Effector CD4-positive, alpha-beta T cell (primary cell): ENCODE data around the gene MSI2.
"Not testable (repeated sequence)": the region's sequence is repeated elsewhere in the genome, so short reads cannot be mapped to it uniquely, and the experiment has no call there.

Experiments
- DNase-seq: peaks from one replicate; pipeline ENCODE4 v3.0.0-alpha.2; 2020

Gene MSI2

DNA sequence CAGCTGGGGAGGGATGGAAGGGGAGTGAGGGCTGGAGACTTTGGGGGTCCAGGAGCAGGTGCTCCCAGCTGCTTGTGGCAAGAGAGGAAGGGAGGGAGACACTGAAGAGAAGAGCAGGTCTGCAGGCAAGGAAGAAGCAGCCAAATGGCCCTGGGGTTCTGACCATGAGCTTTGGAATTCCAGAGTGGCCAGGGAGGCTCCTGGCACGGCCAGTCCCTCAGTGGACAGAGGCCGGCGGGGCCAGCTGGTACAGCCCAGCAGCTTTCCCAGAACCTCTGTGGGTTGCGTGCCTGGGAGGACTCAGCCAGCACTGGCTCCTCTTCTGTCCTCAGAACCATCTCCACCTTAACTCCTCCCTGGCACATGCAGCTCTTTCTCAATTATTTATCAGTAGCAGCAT lies 233.0 kb downstream of the MSI2 start:
- DNase-seq, result no peak

DNA sequence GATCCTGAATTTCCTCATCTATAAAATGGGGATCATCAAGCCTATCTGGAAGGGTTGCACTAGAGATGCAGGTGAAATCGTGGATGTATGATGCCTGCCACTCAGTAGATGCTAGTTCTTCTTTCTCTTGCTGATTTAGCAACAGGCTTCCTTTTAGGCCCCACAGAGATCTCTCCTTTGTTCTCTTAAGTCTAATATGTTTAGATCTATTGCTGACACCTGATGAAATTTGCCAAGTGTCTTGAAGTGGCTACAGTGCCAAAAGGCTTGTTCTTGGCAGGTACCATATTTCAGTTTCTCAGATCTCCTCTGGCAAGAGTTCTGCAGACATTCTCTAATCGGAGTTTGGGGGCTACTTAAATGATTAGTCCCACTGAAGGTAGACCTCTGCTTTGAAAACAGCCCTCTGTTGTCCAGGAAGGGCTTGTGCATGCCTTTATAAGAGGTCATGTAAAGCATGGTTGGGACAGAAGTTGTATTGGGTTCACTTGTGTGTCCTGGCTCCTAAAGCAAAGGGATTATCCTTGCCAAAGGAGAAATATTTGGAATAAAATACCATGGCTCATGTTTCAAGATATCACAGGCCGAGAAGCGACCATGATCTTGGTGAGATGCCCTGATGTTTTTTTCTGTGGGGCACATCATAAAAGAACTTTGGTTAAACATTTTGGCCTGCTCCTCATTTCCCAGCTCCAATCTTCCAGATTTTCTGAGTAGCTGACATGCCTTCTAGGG lies 234.0 kb downstream of the MSI2 start:
- no peak for DNase-seq

DNA sequence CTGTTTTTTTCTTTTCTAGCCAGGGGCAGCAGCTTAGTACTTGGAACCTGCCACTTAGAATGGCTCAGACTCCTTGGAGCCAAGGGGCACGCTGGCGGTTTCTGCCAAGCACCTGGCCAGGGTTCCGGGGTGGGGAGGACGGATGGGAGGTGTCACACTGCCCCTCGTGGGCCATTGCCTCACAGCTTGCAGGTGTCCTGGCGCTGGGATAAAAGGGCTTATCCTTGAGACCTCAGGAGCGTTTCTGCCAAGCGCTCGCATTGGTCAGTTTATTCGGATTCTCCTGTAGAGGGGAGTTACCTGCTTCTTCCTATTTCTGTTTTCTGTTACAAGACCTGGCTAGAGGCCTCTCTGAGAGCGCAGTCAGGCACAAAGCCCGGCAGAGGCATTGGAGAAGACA lies 234.6 kb downstream of the MSI2 start:
- DNase-seq, result no peak

DNA sequence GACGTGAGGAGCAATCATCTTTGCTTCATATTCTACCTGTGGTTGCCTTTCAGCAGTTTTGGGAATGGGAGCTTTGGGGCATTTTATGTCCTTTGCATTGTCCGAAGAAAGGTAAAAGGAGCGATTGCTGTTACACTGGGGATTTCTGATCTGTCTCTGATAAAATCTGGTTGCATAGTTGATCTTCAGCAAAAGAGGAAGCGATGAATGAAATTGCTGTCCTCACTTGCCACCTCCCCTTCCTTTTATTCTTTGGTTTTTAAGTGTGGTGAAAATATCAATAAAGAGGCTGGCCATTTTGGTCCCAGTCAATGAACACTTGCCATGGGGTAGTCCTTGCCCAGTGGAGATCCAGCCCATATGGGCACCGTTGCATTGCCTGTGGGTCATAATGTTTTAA lies 236.8 kb downstream of the MSI2 start:
- no peak for DNase-seq

DNA sequence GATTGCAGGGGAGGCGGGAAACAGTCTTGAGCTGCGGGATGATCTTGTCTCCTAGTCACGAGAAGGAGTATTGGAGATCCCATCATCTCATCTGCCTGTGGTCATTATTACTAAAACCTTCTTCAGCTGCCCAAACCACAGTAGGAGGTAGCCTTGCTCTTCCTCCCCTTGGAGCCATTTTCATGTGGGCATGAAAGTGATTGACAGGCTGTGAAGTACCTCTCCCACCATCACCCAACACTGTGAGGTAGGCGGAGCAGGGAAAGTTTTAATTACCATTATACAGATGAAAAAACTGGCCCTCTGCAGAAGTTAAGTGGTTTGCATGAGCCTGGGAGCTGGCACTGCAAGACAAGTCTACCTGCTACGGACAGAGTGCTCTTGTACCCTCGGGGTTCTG lies 237.3 kb downstream of the MSI2 start:
- DNase-seq, result no peak

DNA sequence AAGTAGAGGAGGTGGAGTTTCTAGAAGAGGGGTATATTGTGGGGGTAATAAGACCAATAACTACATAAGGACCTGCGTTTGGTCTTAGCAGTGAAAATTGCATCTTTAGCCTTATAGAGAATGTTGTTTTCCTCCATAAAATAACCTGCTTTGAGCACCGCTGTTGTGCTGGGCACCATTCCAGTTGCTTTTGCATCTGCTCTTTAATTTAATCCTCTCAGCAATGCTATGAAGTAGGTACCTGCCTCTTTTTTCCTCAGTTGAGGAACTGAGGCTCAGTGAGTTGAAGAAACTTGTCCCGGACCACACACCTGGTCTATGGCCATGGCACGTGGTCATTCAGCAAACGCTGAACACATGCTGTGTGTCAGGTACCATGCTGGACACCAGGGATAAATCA lies 238.1 kb downstream of the MSI2 start:
- DNase-seq, result no peak

DNA sequence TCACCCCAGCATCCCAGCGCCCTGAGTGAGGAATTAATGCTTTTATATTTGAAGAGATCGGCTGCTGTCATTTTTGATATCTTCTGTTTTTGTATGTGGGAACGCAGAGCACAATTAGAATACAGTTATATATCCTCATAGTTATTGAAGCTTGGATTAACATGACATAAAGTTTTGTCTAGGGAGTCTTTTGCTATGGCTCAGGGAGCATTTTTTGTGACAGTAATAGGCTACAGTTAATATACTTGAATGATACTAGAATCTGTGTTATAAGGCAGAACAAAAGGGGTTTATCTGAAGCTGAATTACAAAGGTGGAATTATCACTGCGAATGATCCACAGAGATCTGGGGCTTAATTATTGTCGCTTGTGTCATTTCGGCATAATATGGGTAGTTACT lies 239.4 kb downstream of the MSI2 start:
- no peak for DNase-seq

DNA sequence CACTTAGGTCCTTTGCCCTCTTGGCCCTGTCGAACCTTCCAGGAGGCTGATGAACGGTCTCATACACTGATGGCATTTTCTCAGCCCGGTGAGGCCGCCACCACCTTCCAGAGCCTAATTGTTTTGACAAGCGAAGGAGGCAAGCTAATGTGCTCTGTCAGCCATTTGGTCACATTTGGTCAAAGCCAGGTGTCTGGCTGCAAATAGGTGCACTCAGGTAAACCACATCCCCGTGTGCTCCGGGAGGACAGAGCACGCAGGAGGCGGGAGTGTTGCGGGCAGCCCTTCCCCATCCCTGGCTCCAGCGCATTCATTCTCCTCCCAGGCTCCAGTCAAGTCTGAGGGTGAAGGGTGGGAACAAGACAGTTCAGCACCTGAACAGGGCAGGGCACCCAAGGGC lies 240.1 kb downstream of the MSI2 start:
- DNase-seq, result no peak

DNA sequence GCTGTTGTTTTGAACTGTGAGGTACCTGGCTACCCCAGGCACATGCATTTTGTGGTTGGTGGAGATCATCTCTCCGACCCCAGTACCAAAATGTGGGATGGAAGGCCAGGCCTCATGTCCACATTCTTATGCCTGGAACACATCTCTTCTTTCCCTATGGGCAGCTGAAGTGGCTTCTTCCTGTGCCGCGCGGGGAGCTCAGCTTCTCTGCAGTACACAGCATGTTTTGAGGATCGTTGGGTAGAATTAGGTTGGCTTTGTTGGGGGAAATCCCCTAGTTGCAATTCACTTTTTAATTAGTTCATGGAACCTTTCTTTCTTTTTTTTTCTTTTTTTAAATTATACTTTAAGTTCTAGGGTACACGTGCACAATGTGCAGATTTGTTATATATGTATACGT lies 242.1 kb downstream of the MSI2 start:
- DNase-seq, result no peak

DNA sequence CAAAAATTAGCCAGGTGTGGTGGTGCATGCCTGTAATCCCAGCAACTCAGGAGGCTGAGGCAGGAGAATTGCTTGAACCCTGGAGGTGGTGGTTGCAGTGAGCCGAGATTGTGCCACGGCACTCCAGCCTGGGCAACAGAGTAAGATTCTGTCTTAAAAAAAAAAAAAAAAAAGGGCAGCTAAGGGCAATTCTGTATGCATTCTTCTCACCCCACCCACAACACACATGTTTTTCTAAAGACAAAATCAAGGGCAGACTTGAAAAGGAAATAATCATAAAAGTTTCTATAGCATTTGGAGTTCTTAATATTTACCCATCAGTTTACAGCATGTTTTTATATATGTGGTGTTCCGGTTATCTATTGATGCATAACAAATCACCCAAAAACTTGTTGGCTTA lies 242.9 kb downstream of the MSI2 start:
- not testable (repeated sequence) for DNase-seq

DNA sequence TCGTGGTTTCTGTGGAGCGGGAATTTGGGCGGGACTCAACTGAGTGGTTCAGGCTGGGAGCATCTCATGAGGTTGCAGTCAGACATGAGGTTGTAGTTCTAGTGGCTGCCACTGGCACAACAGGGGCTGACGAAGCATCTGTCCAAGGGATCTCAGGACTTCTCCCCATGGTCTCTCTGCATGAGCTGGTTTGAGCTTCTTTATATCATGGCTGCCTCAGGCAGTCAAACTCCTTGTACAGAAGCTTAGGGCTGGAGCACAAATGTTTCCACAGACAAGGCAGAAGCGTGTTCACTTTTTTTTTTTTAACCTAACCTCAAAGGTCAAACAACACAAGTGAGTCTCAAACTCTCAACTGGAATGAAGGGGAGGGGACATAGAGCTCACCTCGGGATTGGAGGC lies 243.3 kb downstream of the MSI2 start:
- no peak for DNase-seq

DNA sequence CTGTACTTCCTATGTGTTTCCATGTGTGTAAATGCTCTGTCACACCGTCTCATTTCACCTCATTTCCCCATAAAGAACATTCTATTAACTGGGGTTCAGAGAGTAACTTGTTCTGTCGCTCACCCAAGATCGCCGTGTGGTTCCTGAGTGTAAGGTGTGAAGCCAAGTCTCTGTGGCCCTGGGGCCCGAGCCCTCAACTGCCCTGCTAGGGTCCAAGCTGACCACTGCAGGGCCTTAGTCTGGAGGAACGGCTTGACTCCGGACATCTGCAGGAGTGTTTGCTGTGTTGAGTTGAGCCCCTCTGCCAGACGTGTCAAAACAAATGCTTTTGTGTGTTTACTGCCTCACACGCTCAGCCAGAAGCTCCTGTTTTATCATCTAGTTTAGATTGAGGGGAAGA lies 244.7 kb downstream of the MSI2 start:
- DNase-seq, result no peak

DNA sequence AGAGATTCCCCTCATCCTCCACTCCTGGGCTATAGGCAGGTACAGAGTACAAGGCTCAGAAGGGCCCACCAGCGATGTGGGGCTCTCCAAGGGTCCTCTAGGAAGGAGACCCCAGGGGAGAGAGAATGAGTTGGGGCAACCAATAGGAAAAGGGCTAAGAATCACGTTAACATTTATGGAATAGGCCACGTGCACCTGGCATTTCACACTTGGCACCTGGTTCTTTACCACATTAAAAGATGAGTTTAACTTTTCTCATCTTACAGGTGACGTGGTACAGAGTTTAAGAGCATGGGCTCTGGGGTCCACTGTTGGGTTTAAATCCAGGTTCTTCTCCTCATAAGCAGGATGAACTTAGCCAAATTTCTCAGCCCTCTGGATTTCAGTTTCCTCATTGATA lies 245.7 kb downstream of the MSI2 start:
- DNase-seq, result no peak

DNA sequence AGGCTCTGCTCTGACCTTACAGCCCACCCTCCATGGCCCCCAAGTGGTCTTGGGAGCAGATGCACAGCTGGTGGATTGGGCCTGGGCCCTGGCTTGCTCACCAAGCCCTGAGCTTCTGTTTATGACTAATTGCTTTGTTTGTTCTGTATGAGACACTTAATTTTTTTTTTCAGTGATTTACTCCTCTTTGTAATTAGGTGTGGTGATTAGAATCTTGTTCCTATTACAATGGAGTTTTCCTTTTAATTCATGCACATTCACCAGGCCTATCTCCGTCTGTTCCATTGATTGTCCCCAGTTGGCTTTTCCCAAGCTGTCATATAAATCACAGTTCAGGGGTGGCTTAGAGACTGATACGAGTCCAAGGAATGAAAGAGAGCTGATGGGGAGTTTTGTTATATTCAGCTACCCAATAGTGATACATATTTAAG lies 246.5 kb downstream of the MSI2 start:
- no peak for DNase-seq

DNA sequence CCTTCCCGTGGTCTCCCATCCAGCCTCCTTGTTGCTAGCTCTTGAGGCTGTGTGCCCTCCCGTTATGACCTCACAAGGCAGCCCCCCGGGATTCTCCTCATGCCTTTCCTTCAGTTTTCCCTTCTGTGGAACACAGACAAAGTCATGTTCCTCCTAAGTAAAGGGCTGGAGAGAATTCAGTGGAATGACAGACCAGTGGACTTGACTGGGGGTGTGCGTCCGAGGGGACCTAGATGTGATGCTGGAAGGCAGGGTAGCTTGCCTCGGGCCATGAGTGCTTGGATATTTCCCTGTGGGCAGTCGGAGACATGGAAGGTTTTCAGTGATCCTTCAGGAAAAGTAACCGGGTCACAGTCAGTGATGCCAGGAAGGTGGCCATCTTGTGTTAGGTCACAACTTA lies 247.9 kb downstream of the MSI2 start:
- no peak for DNase-seq

DNA sequence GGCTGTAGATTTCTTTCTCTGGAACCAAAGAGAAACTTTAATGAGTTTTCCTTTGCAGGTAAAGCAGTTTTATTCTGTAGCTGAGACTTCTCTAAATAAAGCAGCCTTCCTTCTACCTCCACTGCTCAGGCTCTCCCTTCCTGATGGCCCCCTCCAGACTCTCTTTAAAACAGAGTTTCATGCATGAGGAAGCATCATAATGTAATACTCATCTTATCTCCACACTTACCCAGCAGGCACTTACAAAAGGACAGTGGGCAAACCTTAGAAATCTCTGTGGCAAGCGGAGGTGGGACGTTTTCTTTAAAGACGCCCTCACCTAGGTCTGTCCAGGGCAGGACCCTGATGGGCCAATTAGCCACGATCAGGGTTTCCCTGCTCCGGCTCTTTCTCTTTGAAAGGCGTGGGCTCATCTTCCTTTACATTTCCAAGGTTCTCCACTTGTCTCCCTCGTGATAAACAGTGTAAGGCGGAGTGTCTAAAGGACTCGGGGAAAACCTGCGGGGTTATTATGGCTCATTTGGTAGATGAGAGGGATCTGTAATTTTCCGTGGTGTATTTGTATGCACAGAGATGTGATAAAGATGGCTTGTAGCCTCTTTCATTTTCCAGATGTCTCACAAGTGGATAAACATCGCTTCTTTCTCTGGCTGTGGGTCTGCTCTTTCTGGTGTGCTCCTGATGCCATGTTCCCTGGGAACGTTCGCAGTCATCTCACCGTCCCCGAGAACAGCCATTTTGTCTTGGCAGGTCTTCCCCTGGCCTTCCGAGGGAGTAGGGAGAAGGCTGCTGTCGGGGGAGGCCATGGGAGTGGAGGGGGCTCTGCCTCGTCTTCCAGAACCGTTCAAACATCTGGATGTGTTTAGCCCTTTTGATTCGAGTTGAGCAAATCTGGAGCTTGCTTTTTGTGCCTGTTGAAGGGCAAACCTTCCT lies 249.8 kb downstream of the MSI2 start:
- DNase-seq, result no peak

DNA sequence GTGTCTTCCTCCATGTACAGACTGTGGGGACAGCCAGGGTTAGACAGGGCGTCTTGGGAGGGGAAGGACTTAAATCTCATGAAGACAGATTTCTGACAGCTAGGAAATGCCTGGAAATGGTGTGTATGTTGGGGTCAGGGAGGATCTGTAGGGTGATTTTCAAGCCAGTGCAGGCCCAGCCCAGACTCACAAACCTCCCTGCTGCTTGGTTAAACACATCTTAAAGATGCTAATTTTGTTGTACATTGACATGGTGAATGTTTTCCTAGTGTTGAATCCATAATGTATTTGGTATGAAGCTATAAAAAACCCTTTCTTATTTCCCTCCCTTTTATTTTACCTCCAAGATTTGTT lies 250.4 kb downstream of the MSI2 start:
- DNase-seq, result no peak

DNA sequence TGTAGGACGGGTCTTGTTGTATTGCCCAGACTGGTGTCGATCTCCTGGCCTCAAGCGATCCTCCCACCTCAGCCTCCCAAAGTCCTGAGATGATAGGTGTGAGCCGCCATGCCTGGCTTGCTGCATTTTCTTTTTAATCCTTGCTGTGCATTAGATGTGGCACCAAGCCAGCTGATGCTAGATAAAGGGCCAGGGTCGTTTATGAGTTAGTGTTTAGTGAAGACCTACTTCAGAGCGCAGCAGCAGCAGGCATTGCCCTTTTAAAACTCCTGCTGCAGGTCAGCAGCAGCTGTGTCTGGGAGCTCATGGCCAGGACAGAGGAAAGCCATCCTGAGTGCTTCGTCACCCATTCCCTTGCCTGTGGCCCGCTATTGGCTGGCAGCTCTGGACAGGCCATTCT lies 251.5 kb downstream of the MSI2 start:
- DNase-seq, result no peak

DNA sequence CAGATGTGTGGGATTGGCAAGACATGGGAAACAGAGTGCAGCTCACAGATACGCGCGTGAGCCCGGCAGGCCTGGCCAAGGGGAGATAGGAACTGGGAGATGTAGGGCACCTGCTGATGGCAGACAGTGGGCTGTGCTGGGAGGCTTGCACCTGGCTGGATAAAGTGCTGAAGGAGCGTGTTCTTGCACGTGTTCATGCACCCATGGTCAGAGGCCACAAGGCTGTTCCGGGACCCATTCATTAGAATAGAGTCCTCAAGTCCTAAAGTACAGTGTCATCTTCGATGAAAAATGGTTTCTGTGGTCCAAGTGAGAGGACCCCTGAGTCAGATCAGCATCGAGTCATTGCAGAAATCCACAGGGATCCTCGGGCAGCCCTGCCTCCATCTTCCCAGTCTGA lies 252.3 kb downstream of the MSI2 start:
- DNase-seq, result no peak

DNA sequence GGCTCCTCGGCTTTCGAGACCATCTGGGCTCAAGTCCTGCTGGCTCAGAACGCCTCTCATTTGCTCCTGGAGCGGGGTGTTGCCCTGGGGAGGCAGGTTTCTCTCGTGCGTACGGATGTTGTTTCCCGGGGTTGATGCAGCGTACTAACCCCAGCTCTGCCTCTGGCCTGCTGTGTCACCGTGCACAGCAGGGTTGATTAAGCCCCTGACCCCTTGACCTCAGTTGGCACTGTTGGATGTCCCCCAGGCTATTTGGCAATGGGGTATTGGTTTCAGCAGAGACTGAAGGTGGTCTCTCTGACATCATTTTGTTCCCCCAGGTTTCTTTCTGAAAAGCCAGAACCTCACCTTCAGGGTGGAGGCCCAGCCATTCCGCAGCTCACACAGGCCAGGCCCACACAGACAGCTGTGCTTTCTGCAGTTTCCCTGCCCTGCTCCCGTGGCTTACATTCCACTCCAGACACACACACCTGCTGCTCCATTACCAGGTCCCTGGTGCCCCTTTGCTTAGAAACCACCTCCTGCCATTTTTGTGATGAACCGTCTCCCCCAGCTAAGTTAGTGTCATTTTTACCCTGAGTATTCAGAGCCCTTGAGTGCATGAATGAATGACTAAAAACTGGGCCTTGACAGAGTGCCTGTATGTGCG lies 255.3 kb downstream of the MSI2 start:
- DNase-seq, result no peak

DNA sequence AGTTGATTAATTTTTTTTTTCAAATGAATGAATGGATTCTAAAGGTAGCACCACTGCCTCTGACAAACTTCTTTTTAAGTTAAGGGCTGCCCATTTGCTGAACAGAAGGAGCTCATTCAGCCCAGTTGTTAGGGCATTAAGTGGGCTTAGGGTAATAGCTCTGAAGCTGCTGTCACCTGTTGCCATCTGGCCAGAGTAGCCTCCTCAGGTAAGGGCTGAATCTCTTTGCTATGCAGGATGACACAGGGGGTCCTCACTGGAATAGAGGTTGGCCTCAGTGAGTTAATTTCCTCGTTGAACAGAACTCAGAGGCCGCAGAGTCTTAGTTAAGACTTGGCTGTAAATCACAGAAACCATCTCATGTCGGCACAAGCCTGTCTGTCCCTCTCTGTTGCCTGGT lies 255.9 kb downstream of the MSI2 start:
- no peak for DNase-seq

DNA sequence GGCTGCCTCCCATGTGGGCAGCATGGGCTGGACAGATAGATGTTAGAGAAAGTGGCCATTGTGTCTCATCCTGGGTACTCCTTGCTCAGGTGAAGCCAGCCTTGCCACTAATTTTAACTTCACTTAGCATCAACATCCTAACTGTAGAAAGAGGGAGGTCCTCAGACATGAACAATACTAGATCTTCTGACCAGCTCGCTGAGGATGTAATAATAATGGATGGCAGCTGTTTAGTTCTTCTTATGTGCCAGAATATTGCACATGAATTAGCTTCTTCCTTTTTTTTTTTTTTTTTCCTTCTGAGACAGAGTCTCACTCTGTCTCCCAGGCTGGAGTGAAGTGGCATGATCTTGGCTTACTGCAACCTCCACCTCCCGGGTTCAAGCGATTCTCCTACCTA lies 256.4 kb downstream of the MSI2 start:
- no peak for DNase-seq

DNA sequence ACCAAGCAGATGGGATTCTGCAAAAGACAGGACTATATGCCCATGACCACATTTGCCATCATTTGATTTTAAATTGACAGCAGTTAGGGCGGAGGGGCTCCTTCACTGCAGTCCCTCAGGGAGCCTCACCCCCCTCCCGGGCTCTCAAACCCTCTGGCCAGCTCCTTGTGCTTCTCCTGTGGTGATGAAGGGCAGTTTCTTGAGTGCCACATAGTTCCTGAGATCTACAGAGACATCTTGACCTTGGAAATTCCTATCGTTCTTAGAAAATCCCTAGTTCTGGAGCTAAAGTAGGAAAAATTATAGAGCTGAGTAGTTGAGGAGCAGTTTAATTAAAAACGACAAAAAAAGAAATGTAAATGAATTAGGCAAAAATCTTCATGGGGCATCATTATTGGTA lies 257.2 kb downstream of the MSI2 start:
- no peak for DNase-seq

DNA sequence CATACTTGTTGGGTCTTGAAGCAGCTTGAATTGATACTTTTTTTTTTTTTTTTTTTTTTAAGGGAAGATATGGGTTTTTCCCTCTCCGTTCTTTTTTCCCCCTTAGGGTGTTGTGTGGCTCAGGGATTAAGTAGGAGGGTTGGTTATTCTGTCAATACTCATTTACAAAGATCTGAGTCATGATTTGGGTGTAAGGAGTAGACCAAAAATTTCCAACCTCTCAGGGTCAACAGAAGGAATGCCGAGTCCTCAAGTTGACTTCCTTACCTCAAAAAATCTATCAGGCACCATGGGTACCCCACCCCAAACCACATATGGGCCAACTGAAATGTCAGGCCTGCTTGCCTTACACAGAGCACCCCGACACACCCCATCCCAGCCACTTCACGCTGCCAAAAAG lies 258.3 kb downstream of the MSI2 start:
- no peak for DNase-seq
